HepG2 (cell line): ENCODE measurements around the gene MEPCE. TPM values are rescaled to one million over a fixed set of nuclear protein-coding genes. Genes with fewer than 3 reads are reported as not detected.

Experiments used
- ATAC-seq: fragments of 200-7000 bp; cut with Tn5 transposase; 3 replicates; pipeline ENCODE4 v1.9.1; 2020; ENCODE audit warnings: mild to moderate bottlenecking, moderate library complexity
- BruUV-seq: library from RNA; stranded (reverse); fragments of 400-500 nt; replicated peaks from 2 replicates; lab custom pipeline; 2021; lab: Mats Ljungman, UMichigan
- CTCF ChIA-PET: fragments of 300-600 bp; formaldehyde crosslinking; extraction: SDS; loops from one replicate; lab custom pipeline; 2021; ENCODE audit warnings: low total read pairs, inconsistent platforms, low intra/inter-chr PET ratio; lab: Yijun Ruan, JAX
- POLR2A ChIA-PET: fragments of 350-600 bp; sonication (Branson Sonifier 250); formaldehyde crosslinking; loops from one replicate; lab custom pipeline; 2020; ENCODE audit warnings: antibody characterized with exemption, inconsistent platforms; lab: Yijun Ruan, JAX
- DNase-seq: peaks from one replicate; pipeline ENCODE4 v3.0.0-alpha.2; 2015; ENCODE audit warnings: low spot score
- FAIRE-seq: peaks from 3 replicates; lab custom pipeline; 2011; peaks lifted over from hg19 to GRCh38; lab: Jason Lieb, UNC
- H2AFZ ChIP-seq: one replicate; pipeline ENCODE4 v1.6.1; 2011; ENCODE audit warnings: low read length, inconsistent platforms
- H3K27ac ChIP-seq: fragments of 300-600 bp; 3 replicates; pipeline ENCODE4 v1.8.0; 2011; ENCODE audit warnings: mixed run types, mild to moderate bottlenecking, mixed read lengths, low read length, inconsistent platforms; ENCODE audit not compliant: insufficient read depth; ENCODE audit errors: extremely low read length
- H3K27me3 ChIP-seq, 2 experiments: fragments of 200-600 bp in 1 of 2; 2 replicates in 1 of 2; 3 replicates in 1 of 2; pipeline versions ENCODE4 v1.6.0 to v1.8.0; 2011; ENCODE audit warnings: low read length in 2 of 2, mild to moderate bottlenecking in 2 of 2, moderate library complexity in 2 of 2, inconsistent platforms in 1 of 2; ENCODE audit not compliant: insufficient read depth in 2 of 2, control insufficient read depth in 1 of 2
- H3K36me3 ChIP-seq, 2 experiments: fragments of 200-600 bp in 1 of 2; replicated peaks in 1 of 2; 2 replicates in 1 of 2; 3 replicates in 1 of 2; pipeline versions ENCODE4 v1.5.1 to v1.8.0; 2011; ENCODE audit warnings: low read length in 2 of 2, inconsistent platforms in 1 of 2; ENCODE audit not compliant: insufficient read depth in 2 of 2, control insufficient read depth in 1 of 2
- H3K4me1 ChIP-seq: 2 replicates; pipeline ENCODE4 v1.5.1; 2012; ENCODE audit warnings: low read length, inconsistent platforms; ENCODE audit not compliant: insufficient read depth
- H3K4me2 ChIP-seq: 2 replicates; pipeline ENCODE4 v1.6.0; 2011; ENCODE audit warnings: low read depth, low read length, inconsistent platforms
- H3K4me3 ChIP-seq, 3 experiments: fragments of 200-600 bp in 1 of 3; sonication (generic), shearing (Covaris generic) in 1 of 3; replicated peaks in 1 of 3; 2 replicates each; pipeline ENCODE4 v1.5.1; 2011 to 2016; ENCODE audit warnings: low read length in 3 of 3, inconsistent platforms in 2 of 3, low read depth in 2 of 3, mild to moderate bottlenecking in 2 of 3, control low read depth in 1 of 3, mixed read lengths in 1 of 3; ENCODE audit not compliant: insufficient read depth in 1 of 3
- H3K79me2 ChIP-seq: one replicate; pipeline ENCODE4 v1.6.1; 2011; ENCODE audit warnings: low read length, inconsistent platforms; ENCODE audit not compliant: insufficient read depth
- H3K9ac ChIP-seq: 2 replicates; pipeline ENCODE4 v1.6.0; 2011; ENCODE audit warnings: mild to moderate bottlenecking, low read depth, low read length, inconsistent platforms; ENCODE audit not compliant: insufficient read depth
- H3K9me3 ChIP-seq: 2 replicates; pipeline ENCODE4 v1.5.1; 2012; ENCODE audit warnings: mild to moderate bottlenecking, low read length
- H4K20me1 ChIP-seq: 2 replicates; pipeline ENCODE4 v1.6.0; 2011; ENCODE audit warnings: inconsistent platforms, mild to moderate bottlenecking, low read length, moderate library complexity; ENCODE audit not compliant: insufficient read depth
- ARNT ChIP-seq: fragments of 450-650 bp; IDR thresholded peaks from 2 replicates; pipeline ENCODE4 v1.6.1; 2017
- ATF7-NPFF ChIP-seq: sonication (generic); formaldehyde crosslinking; IDR thresholded peaks from 2 replicates; pipeline ENCODE4 v1.8.1; 2023; ENCODE audit warnings: mild to moderate bottlenecking, low read depth, missing genetic modification reagents, moderate library complexity
- EZH2 ChIP-seq: conservative IDR thresholded peaks from 2 replicates; pipeline ENCODE4 v1.6.1; 2012; ENCODE audit warnings: mild to moderate bottlenecking, low read depth, low read length, moderate library complexity
- IKZF4 ChIP-seq: sonication (generic); formaldehyde crosslinking; IDR thresholded peaks from 2 replicates; pipeline ENCODE4 v1.5.1; 2020; ENCODE audit warnings: borderline replicate concordance, mild to moderate bottlenecking, low read depth, missing genetic modification reagents; ENCODE audit errors: not compliant biosample characterization
- MTF2 ChIP-seq: sonication (generic); formaldehyde crosslinking; IDR thresholded peaks from 2 replicates; pipeline ENCODE4 v1.5.0; 2020; ENCODE audit warnings: missing genetic modification reagents, borderline replicate concordance
- PRMT3 ChIP-seq: sonication (generic); formaldehyde crosslinking; IDR thresholded peaks from 2 replicates; pipeline ENCODE4 v1.8.1; 2022; ENCODE audit warnings: low read depth, mild to moderate bottlenecking, moderate library complexity, missing genetic modification reagents, borderline replicate concordance
- RAD21 ChIP-seq: fragments of 450-650 bp; formaldehyde crosslinking; IDR thresholded peaks from 2 replicates; pipeline ENCODE4 v1.5.0; 2020; ENCODE audit warnings: mild to moderate bottlenecking
- SYNCRIP ChIP-seq: fragments of 200-400 bp; formaldehyde crosslinking; IDR thresholded peaks from 2 replicates; pipeline ENCODE4 v1.6.1; 2018; ENCODE audit warnings: mild to moderate bottlenecking, low read depth, low read length; ENCODE audit not compliant: insufficient read depth
- ZNF232 ChIP-seq: sonication (generic); formaldehyde crosslinking; IDR thresholded peaks from 2 replicates; pipeline ENCODE4 v1.4.0; 2020; ENCODE audit warnings: missing genetic modification reagents, borderline replicate concordance
- ZNF550 ChIP-seq: sonication (generic); formaldehyde crosslinking; IDR thresholded peaks from 2 replicates; pipeline ENCODE4 v1.4.0; 2020; ENCODE audit warnings: mild to moderate bottlenecking, missing genetic modification reagents, borderline replicate concordance
- ZNF557 ChIP-seq: sonication (generic); formaldehyde crosslinking; IDR thresholded peaks from 2 replicates; pipeline ENCODE4 v1.4.0; 2020; ENCODE audit warnings: missing genetic modification reagents
- ZSCAN29 ChIP-seq: sonication (generic); formaldehyde crosslinking; conservative IDR thresholded peaks from 2 replicates; pipeline ENCODE4 v1.4.0; 2020; ENCODE audit warnings: mild to moderate bottlenecking, missing genetic modification reagents
- WGBS: methylation state at CpG from one replicate; pipeline ENCODE4 v1.1.6; 2017; ENCODE audit warnings: low lambda C conversion rate; 5-methylcytosine and 5-hydroxymethylcytosine counted together
- in situ Hi-C: cut with HindIII; loops from 2 replicates; pipeline ENCODE4 v1.10.0; 2017; ENCODE audit warnings: low pct_unique_long_range_greater_than_20kb; ENCODE audit not compliant: extremely low pct_ligation_motif_present
- intact Hi-C: fragments of 100-400 bp; cut with micrococcal nuclease; formaldehyde crosslinking; loops from one replicate; pipeline ENCODE4 v1.10.0; 2022; ENCODE audit not compliant: unreplicated experiment
- polyA plus RNA-seq, 8 experiments: library from polyadenylated mRNA; depleted of rRNA in 3 of 8; stranded (reverse) in 7 of 8; unstranded in 1 of 8; fragments of >200 nt; fragmentation: Illumina TruSeq in 4 of 8; extraction: Trizol in 4 of 8; gene quantifications; 2 replicates each; pipeline versions ENCODE4 v1.2.1 to v1.2.3, GENCODE V29; 2011 to 2016; ENCODE audit warnings: low read depth in 4 of 8, missing spikeins in 1 of 8, mixed read lengths in 1 of 8; ENCODE audit not compliant: insufficient read depth in 1 of 8
- total RNA-seq, 5 experiments: library from RNA; depleted of rRNA; stranded (reverse); fragments of >200 nt; fragmentation: Illumina TruSeq; extraction: Trizol; gene quantifications; 2 replicates each; pipeline ENCODE4 v1.2.3, GENCODE V29; 2016; ENCODE audit warnings: low read depth in 1 of 5
- TF ChIP-seq, protein P1 (sequence below): fragments of 450-650 bp; IDR thresholded peaks from 2 replicates; pipeline ENCODE4 v1.6.1; 2017; ENCODE audit warnings: mild to moderate bottlenecking
- TF ChIP-seq, protein P2 (sequence below): sonication (generic); formaldehyde crosslinking; IDR thresholded peaks from 2 replicates; pipeline ENCODE4 v1.5.0; 2020; ENCODE audit warnings: mild to moderate bottlenecking, missing genetic modification reagents
- TF ChIP-seq, protein P3 (sequence below): sonication (generic); formaldehyde crosslinking; IDR thresholded peaks from 2 replicates; pipeline ENCODE4 v1.4.0; 2020; ENCODE audit warnings: mild to moderate bottlenecking, missing genetic modification reagents

The MEPCE gene
- total and polyA plus RNA-seq, 2 of the 13 experiments (the other 11 are each of a cell fraction or from before 2014, with no cell fraction given), result 12.3 to 26.0 TPM

DNA sequence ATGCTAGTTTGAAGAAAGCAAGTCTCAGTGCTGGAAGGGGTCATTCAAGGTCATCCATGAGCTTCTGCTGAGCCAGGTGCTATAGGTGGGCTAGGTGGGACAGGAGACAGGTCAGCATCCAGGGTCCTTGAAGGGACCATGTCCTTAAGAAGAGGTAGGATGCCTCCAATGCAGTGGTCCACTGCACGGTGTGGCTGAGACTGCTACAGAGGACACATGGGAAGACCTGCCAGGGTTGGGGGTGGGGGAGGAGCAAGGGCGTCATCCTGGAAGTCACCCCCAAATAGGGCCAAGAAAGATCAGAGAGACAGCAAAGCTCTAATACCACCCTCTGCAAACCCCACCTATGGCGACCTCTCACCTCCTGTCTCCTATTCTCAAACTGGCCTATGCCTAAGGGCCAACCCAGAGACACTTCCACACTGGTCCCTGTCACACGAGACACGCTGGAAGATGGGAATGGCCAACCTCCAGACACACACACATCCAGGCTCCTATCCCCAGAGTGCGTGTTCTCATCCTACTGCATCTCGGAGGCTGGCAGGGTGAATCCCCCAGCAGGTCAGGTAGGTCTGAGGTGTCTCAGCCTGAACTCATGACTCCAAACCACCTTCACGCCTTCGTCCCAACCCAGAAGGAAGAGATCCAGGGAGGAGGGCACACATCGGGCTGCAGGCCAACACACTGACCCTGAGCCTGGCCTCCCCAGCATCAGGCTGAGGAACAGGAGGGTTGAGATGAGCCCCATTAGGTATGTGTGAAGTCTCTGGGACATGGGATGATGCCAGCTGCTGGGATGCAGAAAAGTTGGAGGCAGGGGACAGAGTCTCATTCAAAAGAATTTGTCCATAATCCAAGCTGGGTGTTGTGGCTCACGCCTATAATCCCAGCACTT, 12.3 kb downstream of the MEPCE start:
- Histone ChIP-seq H3K4me2 (no peak overlapping the region), H4K20me1 (no peaks in the 10 kb centered on the region), H3K27me3 (no peaks in the 10 kb centered on the region), H2AFZ (no peak overlapping the region), H3K79me2 (no peaks in the 10 kb centered on the region), H3K27ac (no peak overlapping the region), H3K4me3 (no peak overlapping the region), H3K9me3 (no peaks in the 10 kb centered on the region), H3K36me3 (no peaks in the 10 kb centered on the region), H3K4me1 (peaks cover 60% of the 10 kb centered on the region), H3K9ac (no peak overlapping the region)
- no peak for ATAC-seq
- CTCF ChIA-PET, result no interaction called here
- no peak for TF ChIP-seq MTF2 (CRISPR knock-in tag)
- TF ChIP-seq ZSCAN29 (CRISPR knock-in tag), result no peak
- no peak for TF ChIP-seq ZNF232 (CRISPR knock-in tag)
- TF ChIP-seq PRMT3, result no peak
- TF ChIP-seq ATF7-NPFF (CRISPR knock-in tag), result no peak
- no peak for TF ChIP-seq ZNF550 (CRISPR knock-in tag)
- no peak for TF ChIP-seq ZNF557 (CRISPR knock-in tag)
- TF ChIP-seq ARNT, result no peak
- no peak for TF ChIP-seq SYNCRIP
- TF ChIP-seq, protein P1, sequence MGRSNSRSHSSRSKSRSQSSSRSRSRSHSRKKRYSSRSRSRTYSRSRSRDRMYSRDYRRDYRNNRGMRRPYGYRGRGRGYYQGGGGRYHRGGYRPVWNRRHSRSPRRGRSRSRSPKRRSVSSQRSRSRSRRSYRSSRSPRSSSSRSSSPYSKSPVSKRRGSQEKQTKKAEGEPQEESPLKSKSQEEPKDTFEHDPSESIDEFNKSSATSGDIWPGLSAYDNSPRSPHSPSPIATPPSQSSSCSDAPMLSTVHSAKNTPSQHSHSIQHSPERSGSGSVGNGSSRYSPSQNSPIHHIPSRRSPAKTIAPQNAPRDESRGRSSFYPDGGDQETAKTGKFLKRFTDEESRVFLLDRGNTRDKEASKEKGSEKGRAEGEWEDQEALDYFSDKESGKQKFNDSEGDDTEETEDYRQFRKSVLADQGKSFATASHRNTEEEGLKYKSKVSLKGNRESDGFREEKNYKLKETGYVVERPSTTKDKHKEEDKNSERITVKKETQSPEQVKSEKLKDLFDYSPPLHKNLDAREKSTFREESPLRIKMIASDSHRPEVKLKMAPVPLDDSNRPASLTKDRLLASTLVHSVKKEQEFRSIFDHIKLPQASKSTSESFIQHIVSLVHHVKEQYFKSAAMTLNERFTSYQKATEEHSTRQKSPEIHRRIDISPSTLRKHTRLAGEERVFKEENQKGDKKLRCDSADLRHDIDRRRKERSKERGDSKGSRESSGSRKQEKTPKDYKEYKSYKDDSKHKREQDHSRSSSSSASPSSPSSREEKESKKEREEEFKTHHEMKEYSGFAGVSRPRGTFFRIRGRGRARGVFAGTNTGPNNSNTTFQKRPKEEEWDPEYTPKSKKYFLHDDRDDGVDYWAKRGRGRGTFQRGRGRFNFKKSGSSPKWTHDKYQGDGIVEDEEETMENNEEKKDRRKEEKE, result no peak
- no peak for TF ChIP-seq EZH2
- TF ChIP-seq, protein P2, sequence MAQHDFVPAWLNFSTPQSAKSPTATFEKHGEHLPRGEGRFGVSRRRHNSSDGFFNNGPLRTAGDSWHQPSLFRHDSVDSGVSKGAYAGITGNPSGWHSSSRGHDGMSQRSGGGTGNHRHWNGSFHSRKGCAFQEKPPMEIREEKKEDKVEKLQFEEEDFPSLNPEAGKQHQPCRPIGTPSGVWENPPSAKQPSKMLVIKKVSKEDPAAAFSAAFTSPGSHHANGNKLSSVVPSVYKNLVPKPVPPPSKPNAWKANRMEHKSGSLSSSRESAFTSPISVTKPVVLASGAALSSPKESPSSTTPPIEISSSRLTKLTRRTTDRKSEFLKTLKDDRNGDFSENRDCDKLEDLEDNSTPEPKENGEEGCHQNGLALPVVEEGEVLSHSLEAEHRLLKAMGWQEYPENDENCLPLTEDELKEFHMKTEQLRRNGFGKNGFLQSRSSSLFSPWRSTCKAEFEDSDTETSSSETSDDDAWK, result no peak
- no peak for TF ChIP-seq IKZF4
- TF ChIP-seq RAD21 (CRISPR knock-in tag), result no peak
- TF ChIP-seq, protein P3, sequence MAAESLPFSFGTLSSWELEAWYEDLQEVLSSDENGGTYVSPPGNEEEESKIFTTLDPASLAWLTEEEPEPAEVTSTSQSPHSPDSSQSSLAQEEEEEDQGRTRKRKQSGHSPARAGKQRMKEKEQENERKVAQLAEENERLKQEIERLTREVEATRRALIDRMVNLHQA, result no peak
- in situ Hi-C loops, result no loop called here
- intact Hi-C loops, result no loop called here
- FAIRE-seq, result no peak
- no TSS peak for BruUV-seq
- WGBS, result 92% methylated on average over 11 of the region's 11 CpGs
- no peak for DNase-seq
- POLR2A ChIA-PET, result interaction anchor here (1.1 to 6.6 kb wide), 4 partner anchors 12 to 231 kb away, joined by 3 to 199 read pairs (median 22); partner anchors contain the start of genes FBXO24, GNB2, LRCH4 and MEPCE
